Coronary artery (tissue), 2 donors: ENCODE measurements around the gene INPP5F.

Experiments used
- DNase-seq: peaks from one replicate; pipeline ENCODE4 v3.0.0-alpha.2; 2017; ENCODE audit warnings: low spot score
- H3K27ac ChIP-seq, 2 donors: fragments of 200-600 bp; sonication (generic); one replicate each; pipeline ENCODE4 v1.5.1; 2016 to 2019
- H3K4me3 ChIP-seq: fragments of 200-600 bp; sonication (generic); 2 replicates; pipeline ENCODE4 v1.5.1; 2016; ENCODE audit warnings: mild to moderate bottlenecking, moderate library complexity
- CTCF ChIP-seq: fragments of 200-600 bp; sonication (generic); IDR thresholded peaks from one replicate; pipeline ENCODE4 v1.5.1; 2019; ENCODE audit warnings: antibody characterized with exemption

The INPP5F gene

GRCh38 chr10:119834188-119834587, 108.3 kb downstream of the INPP5F start:
- no peak overlapping the region for H3K4me3 ChIP-seq
- H3K27ac ChIP-seq: no peak overlapping the region
- TF ChIP-seq CTCF: no peak
- no peak for DNase-seq

GRCh38 chr10:119845656-119846055, 119.8 kb downstream of the INPP5F start:
- H3K27ac ChIP-seq: no peak overlapping the region
- no peak overlapping the region for H3K4me3 ChIP-seq
- DNase-seq: no peak
- TF ChIP-seq CTCF: no peak

- TF ChIP-seq CTCF: no peak
- Histone ChIP-seq H3K27ac (no peak overlapping the region), H3K4me3 (no peak overlapping the region)
- no peak for DNase-seq
These were observed 123.4 kb downstream of the INPP5F start for GRCh38 chr10:119849031-119849789.

GRCh38 chr10:119849944-119850343, 124.1 kb downstream of the INPP5F start:
- DNase-seq: no peak
- H3K27ac ChIP-seq: no peak overlapping the region
- no peak overlapping the region for H3K4me3 ChIP-seq
- TF ChIP-seq CTCF: no peak

GRCh38 chr10:119852277-119852676, 126.4 kb downstream of the INPP5F start:
- no peak overlapping the region for H3K27ac ChIP-seq
- TF ChIP-seq CTCF: no peak
- H3K4me3 ChIP-seq: no peak overlapping the region
- DNase-seq: no peak

- Histone ChIP-seq H3K4me3 (no peak overlapping the region), H3K27ac (no peak overlapping the region)
- no peak for TF ChIP-seq CTCF
- DNase-seq: no peak
These were observed 127.0 kb downstream of the INPP5F start for GRCh38 chr10:119852822-119853221.

GRCh38 chr10:119853574-119853973, 127.7 kb downstream of the INPP5F start:
- Histone ChIP-seq H3K27ac (no peak overlapping the region), H3K4me3 (no peak overlapping the region)
- DNase-seq: no peak
- TF ChIP-seq CTCF: no peak
